OCI-LY1 (cell line): ENCODE results near the gene RALBP1.

ENCODE experiments used
- H2AFZ ChIP-seq: fragments of 200-600 bp; sonication (generic), shearing (Covaris generic); 2 replicates; pipeline ENCODE4 v1.6.0; 2014; ENCODE audit warnings: antibody characterized with exemption, mild to moderate bottlenecking, low read length
- H3F3A ChIP-seq: fragments of 200-600 bp; sonication (generic), shearing (Covaris generic); 2 replicates; pipeline ENCODE4 v1.6.0; 2014; ENCODE audit warnings: mild to moderate bottlenecking, antibody characterized with exemption, low read length, moderate library complexity; ENCODE audit not compliant: insufficient read depth
- H3K27ac ChIP-seq: fragments of 200-600 bp; sonication (generic); 2 replicates; pipeline ENCODE4 v1.5.1; 2014; ENCODE audit warnings: low read length, mixed run types, mild to moderate bottlenecking, low read depth; ENCODE audit not compliant: poor library complexity, severe bottlenecking
- H3K27me3 ChIP-seq: fragments of 200-600 bp; sonication (generic); 2 replicates; pipeline ENCODE4 v1.6.0; 2014; ENCODE audit warnings: antibody characterized with exemption, mild to moderate bottlenecking, low read length, moderate library complexity; ENCODE audit not compliant: insufficient read depth
- H3K36me3 ChIP-seq: fragments of 200-600 bp; sonication (generic); 2 replicates; pipeline ENCODE4 v1.6.1; 2014; ENCODE audit warnings: mild to moderate bottlenecking, antibody characterized with exemption, low read length, moderate library complexity, mixed read lengths; ENCODE audit not compliant: insufficient read depth
- H3K4me1 ChIP-seq: fragments of 200-600 bp; sonication (generic); 2 replicates; pipeline ENCODE4 v1.5.1; 2014; ENCODE audit warnings: mild to moderate bottlenecking, low read length, moderate library complexity; ENCODE audit not compliant: insufficient read depth, severe bottlenecking
- H3K4me2 ChIP-seq: fragments of 200-600 bp; sonication (generic), shearing (Covaris generic); 2 replicates; pipeline ENCODE4 v1.6.1; 2014; ENCODE audit warnings: low read length
- H3K4me3 ChIP-seq: fragments of 200-600 bp; sonication (generic); 2 replicates; pipeline ENCODE4 v1.5.1; 2014; ENCODE audit warnings: low read length, low read depth, mild to moderate bottlenecking, mixed read lengths; ENCODE audit not compliant: poor library complexity, severe bottlenecking
- H3K79me2 ChIP-seq: fragments of 200-600 bp; shearing (Covaris generic); 2 replicates; pipeline ENCODE4 v1.6.1; 2016; ENCODE audit warnings: mixed run types, low read length, mixed read lengths; ENCODE audit not compliant: insufficient read depth
- H3K9ac ChIP-seq: fragments of 200-600 bp; sonication (generic), shearing (Covaris generic); 2 replicates; pipeline ENCODE4 v1.6.1; 2014; ENCODE audit warnings: mild to moderate bottlenecking, low read length, mixed read lengths
- H3K9me2 ChIP-seq: fragments of 200-600 bp; sonication (generic), shearing (Covaris generic); 2 replicates; pipeline ENCODE4 v1.6.1; 2014; ENCODE audit warnings: low read depth, mild to moderate bottlenecking, low read length, mixed read lengths
- H3K9me3 ChIP-seq: fragments of 200-600 bp; shearing (Covaris generic); 2 replicates; pipeline ENCODE4 v1.6.1; 2014; ENCODE audit warnings: low read length, mixed read lengths
- H4K20me1 ChIP-seq: fragments of 200-600 bp; sonication (generic), shearing (Covaris generic); 2 replicates; pipeline ENCODE4 v1.6.0; 2016; ENCODE audit warnings: mild to moderate bottlenecking, low read length; ENCODE audit not compliant: insufficient read depth
- EZH2 ChIP-seq: fragments of 200-600 bp; sonication (generic), shearing (Covaris generic); IDR thresholded peaks from 2 replicates; pipeline ENCODE4 v1.8.0; 2017; ENCODE audit warnings: borderline replicate concordance, mixed run types, mild to moderate bottlenecking, antibody characterized with exemption, low read length, moderate library complexity, mixed read lengths
- TF ChIP-seq, protein P1 (sequence below): fragments of 200-600 bp; sonication (generic), shearing (Covaris generic); IDR thresholded peaks from 2 replicates; pipeline ENCODE4 v1.5.1; 2017; ENCODE audit warnings: mild to moderate bottlenecking, antibody characterized with exemption, low read length, moderate library complexity, mixed read lengths

RALBP1 gene

DNA sequence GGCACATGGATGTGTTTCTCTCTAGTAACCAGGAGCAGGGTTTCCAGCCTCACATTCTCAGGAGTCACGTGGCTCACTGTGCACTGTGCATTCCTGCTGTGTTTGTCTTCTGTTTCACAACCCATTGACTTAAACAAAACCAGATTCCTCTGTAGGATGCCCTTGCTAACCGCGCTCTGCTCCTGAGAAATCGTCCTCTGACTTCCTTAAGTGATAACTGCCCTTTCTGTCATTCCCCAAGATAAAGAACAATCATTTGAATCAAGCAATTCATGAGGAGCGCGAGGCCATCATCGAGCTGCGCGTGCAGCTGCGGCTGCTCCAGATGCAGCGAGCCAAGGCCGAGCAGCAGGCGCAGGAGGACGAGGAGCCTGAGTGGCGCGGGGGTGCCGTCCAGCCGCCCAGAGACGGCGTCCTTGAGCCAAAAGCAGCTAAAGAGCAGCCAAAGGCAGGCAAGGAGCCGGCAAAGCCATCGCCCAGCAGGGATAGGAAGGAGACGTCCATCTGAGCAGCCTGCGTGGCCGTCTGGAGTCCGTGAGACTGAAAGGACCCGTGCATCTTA, 60.2 kb downstream of the RALBP1 start:
- Histone ChIP-seq H3K27ac (no peak overlapping the region), H2AFZ (no peak overlapping the region)

DNA sequence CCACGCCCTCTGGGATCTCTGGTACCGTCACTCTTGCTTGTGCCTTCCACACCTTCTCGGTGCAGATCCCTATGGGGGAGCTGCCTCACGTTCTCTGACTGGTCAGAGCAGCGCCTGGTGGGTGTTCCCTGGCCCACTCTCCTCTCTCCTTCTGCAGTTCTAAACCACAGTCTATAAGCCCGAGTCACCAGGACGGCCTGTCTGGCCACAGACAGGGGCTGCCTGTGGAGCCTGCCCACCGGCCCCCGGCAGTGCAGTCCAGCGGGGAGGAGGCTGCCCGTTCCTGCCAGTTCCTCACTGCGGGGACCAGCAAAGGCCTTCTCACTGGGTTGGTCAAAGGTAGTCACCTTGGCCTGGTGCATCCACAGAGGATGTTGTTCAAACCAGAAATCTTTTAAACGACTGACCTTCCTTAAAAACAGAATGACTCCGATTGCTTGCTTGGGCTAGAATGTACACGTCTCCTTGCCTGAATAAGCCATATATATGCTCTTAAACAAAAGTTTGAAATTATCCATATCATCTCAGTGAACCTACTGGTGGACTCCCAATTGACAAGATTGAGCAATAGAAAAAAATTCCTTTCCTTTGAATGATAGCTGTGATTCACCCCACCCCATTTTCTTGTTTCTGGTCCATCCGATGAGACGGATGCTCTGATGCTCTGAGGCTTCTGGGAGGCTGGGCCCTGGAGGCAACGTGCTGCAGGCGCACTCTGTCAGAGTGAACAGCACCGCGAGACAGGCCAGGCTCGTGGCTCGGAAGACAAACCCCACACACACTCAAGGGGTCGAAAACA, 61.2 kb downstream of the RALBP1 start:
- H3K79me2 ChIP-seq = no peaks in the 10 kb centered on the region
- H3K4me3 ChIP-seq = no peak overlapping the region
- TF ChIP-seq EZH2 = no peak
- TF ChIP-seq, protein P1, sequence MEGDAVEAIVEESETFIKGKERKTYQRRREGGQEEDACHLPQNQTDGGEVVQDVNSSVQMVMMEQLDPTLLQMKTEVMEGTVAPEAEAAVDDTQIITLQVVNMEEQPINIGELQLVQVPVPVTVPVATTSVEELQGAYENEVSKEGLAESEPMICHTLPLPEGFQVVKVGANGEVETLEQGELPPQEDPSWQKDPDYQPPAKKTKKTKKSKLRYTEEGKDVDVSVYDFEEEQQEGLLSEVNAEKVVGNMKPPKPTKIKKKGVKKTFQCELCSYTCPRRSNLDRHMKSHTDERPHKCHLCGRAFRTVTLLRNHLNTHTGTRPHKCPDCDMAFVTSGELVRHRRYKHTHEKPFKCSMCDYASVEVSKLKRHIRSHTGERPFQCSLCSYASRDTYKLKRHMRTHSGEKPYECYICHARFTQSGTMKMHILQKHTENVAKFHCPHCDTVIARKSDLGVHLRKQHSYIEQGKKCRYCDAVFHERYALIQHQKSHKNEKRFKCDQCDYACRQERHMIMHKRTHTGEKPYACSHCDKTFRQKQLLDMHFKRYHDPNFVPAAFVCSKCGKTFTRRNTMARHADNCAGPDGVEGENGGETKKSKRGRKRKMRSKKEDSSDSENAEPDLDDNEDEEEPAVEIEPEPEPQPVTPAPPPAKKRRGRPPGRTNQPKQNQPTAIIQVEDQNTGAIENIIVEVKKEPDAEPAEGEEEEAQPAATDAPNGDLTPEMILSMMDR = no peak
- peaks cover 69% of the 10 kb centered on the region for H3K36me3 ChIP-seq
- H3K9ac ChIP-seq = no peak overlapping the region
- no peaks in the 10 kb centered on the region for H4K20me1 ChIP-seq
- no peaks in the 10 kb centered on the region for H3F3A ChIP-seq
- H2AFZ ChIP-seq = no peak overlapping the region
- H3K27ac ChIP-seq = no peak overlapping the region
- H3K4me1 ChIP-seq = no peaks in the 10 kb centered on the region
- no peaks in the 10 kb centered on the region for H3K9me2 ChIP-seq
- no peak overlapping the region for H3K4me2 ChIP-seq
- no peaks in the 10 kb centered on the region for H3K27me3 ChIP-seq
- H3K9me3 ChIP-seq = no peaks in the 10 kb centered on the region

More for the DNA sequence above, 60.2 kb downstream of the RALBP1 start:
- TF ChIP-seq, protein P1 = no peak
- no peak for TF ChIP-seq EZH2
- Histone ChIP-seq H3K9me3 (no peaks in the 10 kb centered on the region), H3K4me3 (no peak overlapping the region), H3K9me2 (no peaks in the 10 kb centered on the region), H3F3A (no peaks in the 10 kb centered on the region), H3K36me3 (peaks cover 79% of the 10 kb centered on the region), H3K4me2 (no peak overlapping the region), H3K79me2 (no peaks in the 10 kb centered on the region), H4K20me1 (no peaks in the 10 kb centered on the region), H3K27me3 (no peaks in the 10 kb centered on the region), H3K4me1 (no peaks in the 10 kb centered on the region), H3K9ac (no peak overlapping the region)

DNA sequence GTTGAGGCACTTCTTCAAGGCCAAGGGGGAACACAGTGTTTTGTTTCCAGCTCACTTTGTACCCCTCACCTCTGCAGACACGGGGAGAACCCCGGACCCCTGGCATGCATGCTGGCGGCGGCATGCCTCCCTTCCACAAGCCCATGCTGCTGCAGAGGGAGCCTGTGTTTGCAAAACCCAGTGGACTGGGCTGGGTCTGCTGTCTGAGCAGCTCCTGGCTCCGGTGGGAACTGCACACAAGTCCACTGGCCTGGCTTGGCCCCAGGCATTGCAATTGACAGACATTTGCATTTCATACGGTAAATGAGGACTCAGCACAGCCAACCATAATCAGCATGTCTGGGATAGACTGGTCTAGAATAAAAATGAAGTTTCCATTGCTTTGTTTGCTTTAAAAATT, 62.4 kb downstream of the RALBP1 start:
- no peak overlapping the region for H2AFZ ChIP-seq
- H3K4me1 ChIP-seq = no peaks in the 10 kb centered on the region
- no peak overlapping the region for H3K4me3 ChIP-seq
- H3K4me2 ChIP-seq = no peak overlapping the region
- H3K9me2 ChIP-seq = no peaks in the 10 kb centered on the region
- H3K79me2 ChIP-seq = no peaks in the 10 kb centered on the region
- TF ChIP-seq, protein P1 = no peak
- no peak for TF ChIP-seq EZH2
- peaks cover 60% of the 10 kb centered on the region for H3K36me3 ChIP-seq
- no peaks in the 10 kb centered on the region for H3F3A ChIP-seq
- no peak overlapping the region for H3K27ac ChIP-seq
- H4K20me1 ChIP-seq = no peaks in the 10 kb centered on the region
- H3K9me3 ChIP-seq = no peaks in the 10 kb centered on the region
- H3K27me3 ChIP-seq = no peaks in the 10 kb centered on the region
- no peak overlapping the region for H3K9ac ChIP-seq
